Epithelial cell of esophagus (primary cell): ENCODE data around the gene GSG1L.

Experiments
- DNase-seq: peaks from one replicate; pipeline ENCODE4 v3.0.0; 2010; ENCODE audit warnings: low read depth
- H3K4me3 ChIP-seq: 2 replicates; pipeline ENCODE4 v1.5.1; 2011; ENCODE audit warnings: mild to moderate bottlenecking, low read length, control low read depth
- CTCF ChIP-seq: IDR thresholded peaks from 2 replicates; pipeline ENCODE4 v1.5.1; 2011; ENCODE audit warnings: low read depth, mild to moderate bottlenecking, low read length, control low read depth, inconsistent platforms; ENCODE audit not compliant: insufficient read depth; ENCODE audit errors: missing control alignments

Gene GSG1L

GRCh38 chr16:28063591-28064061 is at the start of gene GSG1L:
Gene GSG1L (minus strand): TSS chr16:28063714. CDS start chr16:28063424, 290 bp downstream.
- H3K4me3 ChIP-seq = no peak within 1 kb of the TSS
- no peak for DNase-seq
- TF ChIP-seq CTCF = no peak

GRCh38 chr16:28112908-28113307 is 49.4 kb upstream of the GSG1L start:
- no peak for DNase-seq
- TF ChIP-seq CTCF = no peak
- H3K4me3 ChIP-seq = no peak overlapping the region

DNA sequence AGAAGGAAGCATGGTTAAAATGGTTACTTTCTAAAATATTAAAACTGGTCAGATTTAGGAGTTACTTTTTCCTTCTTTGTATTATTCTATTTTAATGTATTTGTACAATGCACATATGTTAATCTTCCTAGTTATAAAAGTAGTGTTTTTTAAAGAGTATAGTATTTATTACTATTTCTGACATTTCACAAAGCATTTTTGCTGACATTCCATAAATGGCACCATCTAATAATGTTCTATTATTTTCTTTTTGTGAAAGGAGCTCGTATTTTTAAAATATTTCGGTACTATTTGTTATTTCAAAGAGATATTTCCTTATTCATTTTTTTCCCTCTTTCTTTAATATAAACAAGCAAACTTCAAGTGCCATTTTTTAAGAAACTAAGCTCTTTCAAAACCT is 47.5 kb upstream of the GSG1L start:
- no peak for DNase-seq
- no peak for TF ChIP-seq CTCF
- H3K4me3 ChIP-seq = no peak overlapping the region

DNA sequence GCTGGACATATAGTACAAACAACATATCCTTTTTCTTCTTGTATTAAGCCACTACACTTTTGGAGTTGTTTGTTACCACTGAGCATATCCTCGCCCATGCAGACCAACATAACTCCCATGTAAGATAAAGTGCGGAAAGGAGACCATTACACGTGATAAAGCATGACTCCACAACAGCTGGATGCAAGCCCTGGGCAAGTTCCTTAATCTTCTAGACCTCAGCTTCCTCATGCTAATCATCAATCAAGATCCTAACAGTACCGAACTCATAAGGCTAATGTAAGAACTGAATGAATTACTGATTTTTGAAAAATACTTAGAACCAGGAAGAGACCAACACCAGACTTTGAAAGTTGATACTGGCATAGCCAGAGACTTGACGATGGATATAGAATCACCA is 47.0 kb upstream of the GSG1L start:
- H3K4me3 ChIP-seq = no peak overlapping the region
- DNase-seq = no peak
- no peak for TF ChIP-seq CTCF

- no peak overlapping the region for H3K4me3 ChIP-seq
- no peak for TF ChIP-seq CTCF
- DNase-seq = no peak
These were observed 46.6 kb upstream of the GSG1L start for GRCh38 chr16:28110074-28110473.

DNA sequence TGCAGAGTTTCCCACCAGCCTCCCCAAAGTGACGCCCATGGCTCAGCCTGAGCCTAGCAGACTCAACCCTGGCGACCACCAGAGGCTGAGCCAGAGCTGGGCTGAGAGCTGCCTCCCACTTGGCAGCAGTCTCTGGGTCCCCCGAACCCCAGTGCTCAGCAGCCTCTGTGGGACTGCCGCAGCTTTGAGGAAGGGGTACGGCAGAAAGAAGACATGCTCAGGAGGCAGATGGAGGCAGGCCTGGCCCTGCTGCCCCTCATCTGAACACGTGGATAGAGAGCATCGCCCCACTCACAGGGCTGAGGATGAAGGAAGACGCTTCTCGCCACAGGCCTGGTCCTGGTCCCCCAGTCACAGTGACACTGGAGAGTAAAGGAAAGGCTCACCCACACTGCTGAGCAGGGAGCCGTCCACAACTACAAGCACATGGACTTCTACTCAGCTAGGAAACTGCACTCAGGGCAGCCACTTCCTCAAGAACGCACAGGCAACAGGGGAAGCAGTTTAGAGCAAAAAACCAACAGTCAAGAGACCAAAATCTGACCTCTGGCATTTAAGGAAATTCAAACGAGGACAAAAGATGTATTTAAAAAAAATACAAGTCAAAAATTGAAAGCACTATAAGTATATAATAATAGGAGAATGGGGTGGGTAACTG is 45.2 kb upstream of the GSG1L start:
- H3K4me3 ChIP-seq = no peak overlapping the region
- no peak for DNase-seq
- no peak for TF ChIP-seq CTCF

GRCh38 chr16:28107232-28107631 is 43.7 kb upstream of the GSG1L start:
- peak; percentile 51 for DNase-seq
- no peak for TF ChIP-seq CTCF
- H3K4me3 ChIP-seq = no peak overlapping the region
